GM12801 (cell line): Measurements from ENCODE around the gene CTDSP1.

Experiments used
- TF ChIP-seq, protein P1 (sequence below): IDR thresholded peaks from one replicate; pipeline ENCODE4 v1.5.1; 2011; ENCODE audit warnings: control low read depth; ENCODE audit not compliant: insufficient read length; ENCODE audit errors: extremely low read depth

The CTDSP1 gene

DNA sequence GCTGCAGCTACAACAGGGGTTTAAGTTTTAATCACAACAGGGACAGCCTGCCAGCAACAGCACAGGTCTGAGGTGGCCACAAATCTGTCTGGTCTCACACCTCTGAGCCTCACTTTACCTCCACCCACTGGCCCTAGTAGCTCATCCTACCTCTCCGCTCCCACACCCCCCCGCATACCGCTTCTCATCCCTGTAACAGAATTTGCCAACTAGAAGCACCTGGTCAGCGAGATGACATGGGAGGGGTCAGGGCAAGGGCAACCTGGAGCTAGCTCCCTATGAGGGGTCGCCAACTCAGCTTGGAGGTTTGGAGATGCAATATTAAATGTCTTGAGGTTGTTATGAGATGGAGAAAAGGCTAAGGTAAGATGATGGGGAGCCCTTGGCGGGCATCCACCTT, 35.5 kb upstream of the CTDSP1 start:
- TF ChIP-seq, protein P1, sequence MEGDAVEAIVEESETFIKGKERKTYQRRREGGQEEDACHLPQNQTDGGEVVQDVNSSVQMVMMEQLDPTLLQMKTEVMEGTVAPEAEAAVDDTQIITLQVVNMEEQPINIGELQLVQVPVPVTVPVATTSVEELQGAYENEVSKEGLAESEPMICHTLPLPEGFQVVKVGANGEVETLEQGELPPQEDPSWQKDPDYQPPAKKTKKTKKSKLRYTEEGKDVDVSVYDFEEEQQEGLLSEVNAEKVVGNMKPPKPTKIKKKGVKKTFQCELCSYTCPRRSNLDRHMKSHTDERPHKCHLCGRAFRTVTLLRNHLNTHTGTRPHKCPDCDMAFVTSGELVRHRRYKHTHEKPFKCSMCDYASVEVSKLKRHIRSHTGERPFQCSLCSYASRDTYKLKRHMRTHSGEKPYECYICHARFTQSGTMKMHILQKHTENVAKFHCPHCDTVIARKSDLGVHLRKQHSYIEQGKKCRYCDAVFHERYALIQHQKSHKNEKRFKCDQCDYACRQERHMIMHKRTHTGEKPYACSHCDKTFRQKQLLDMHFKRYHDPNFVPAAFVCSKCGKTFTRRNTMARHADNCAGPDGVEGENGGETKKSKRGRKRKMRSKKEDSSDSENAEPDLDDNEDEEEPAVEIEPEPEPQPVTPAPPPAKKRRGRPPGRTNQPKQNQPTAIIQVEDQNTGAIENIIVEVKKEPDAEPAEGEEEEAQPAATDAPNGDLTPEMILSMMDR = no peak

DNA sequence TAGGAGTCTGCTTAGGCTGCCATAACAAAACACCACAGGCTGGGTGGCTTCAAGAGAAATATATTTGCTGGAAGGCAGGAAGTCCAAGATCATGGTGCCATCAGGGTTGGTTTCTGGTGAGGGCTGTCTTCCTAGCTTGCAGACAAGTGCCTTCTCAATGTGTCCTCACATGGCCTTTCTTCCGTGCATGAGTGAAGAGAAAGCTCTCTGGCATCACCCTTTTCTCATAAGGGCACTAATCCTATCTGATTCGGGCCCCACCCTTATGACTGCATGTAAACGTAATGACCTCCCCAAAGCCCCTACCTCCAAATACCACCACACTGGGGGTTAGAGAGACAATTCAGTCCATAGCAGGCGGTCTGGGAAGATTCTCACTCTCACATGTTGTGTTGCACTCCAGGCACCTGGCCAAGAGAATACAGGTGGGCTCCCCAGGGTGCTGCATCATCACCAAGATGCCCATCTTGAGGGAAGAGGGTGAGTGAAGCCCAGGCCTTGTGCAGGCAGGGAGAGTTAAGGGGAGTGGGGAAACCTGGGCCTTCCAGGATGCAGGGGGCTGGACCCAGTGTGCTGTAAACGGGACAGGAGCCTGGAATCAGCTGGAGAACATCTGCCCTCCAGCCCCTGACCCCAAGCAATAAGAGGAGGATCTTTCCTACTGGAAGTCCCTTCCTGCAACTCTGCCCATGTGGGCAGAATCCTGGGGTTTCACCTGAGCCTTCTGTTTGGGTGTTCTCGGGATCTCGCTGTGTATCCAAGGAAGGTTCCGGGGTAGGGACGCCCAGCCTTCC, 32.9 kb upstream of the CTDSP1 start:
- TF ChIP-seq, protein P1 = no peak

DNA sequence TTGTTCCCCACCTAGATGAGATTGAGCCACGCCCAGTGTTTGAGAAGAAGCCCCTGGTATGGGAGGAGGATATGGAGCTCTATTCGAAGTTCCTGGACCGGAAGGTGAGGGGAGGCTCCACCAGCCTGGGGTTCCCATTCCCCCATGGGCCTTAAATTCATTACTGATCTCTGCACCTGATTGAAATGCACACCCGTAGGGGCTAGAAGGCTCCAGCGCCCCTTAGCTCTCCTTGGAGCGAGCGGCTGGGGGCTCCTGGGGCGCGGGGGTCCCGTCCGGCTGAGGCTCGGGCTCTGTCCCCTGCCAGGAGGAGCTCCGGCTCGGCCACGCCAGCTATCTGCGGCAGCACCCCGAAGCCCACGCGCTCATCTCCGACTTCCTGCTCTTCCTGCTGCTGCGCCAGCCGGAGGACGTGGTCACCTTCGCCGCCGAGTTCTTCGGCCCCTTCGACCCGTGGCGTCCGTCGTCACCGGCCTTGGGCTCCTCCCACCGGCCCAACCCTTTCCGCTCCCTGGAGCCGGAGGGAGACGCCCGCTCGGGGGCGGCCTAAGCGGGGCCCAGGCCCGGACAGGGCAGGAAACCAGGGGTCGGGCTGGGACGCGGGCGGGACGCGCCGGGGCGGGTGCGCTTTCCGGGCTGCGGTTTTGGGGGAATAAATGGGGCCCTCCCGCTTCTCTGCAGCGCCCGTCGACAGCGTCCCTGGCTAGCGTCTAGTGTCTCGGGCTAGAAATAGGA, 32.1 kb upstream of the CTDSP1 start:
- TF ChIP-seq, protein P1 = no peak

DNA sequence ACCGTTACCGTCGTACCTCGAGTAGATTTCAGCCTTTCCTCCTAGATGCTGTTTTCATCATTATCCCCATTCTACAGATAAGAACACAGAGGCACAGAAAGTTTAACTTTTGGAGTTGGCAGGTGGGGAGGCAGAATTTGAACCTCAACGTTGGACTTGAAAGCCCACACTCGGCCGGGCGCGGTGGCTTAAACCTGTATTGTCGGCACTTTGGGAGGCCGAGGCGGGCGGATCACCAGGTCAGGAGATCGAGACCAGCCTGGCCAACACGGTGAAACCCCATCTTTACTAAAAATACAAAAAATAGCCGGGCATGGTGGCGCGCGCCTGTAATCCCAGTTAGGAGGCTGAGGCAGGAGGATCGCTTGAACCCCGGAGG, 31.5 kb upstream of the CTDSP1 start:
- TF ChIP-seq, protein P1 = no peak

DNA sequence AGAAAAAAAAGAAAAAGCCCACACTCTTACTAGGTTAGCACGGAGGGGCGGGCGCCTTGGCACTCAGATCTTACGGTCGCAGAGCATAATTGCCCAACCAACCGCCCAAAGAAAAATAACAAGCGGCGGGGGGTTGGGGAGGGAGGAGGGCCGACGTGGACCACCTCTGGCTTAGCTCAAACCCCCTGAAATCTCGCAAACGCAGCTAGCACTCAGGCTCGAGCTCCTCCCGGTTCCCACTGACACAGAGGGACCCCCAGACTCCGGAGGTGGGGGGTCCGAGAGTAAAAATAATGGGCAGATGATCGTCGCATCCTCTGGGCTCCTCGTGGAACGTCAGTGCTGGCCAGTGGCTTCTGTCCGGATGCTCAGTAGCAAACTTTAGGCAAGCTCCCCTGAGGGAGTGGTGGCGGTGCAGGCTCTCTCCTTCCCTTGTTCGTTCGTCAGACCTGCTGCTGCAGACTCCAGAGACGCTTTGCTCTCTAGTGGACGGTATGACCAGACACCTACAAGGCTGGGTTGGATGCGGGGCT, 31.0 kb upstream of the CTDSP1 start:
- TF ChIP-seq, protein P1 = no peak

DNA sequence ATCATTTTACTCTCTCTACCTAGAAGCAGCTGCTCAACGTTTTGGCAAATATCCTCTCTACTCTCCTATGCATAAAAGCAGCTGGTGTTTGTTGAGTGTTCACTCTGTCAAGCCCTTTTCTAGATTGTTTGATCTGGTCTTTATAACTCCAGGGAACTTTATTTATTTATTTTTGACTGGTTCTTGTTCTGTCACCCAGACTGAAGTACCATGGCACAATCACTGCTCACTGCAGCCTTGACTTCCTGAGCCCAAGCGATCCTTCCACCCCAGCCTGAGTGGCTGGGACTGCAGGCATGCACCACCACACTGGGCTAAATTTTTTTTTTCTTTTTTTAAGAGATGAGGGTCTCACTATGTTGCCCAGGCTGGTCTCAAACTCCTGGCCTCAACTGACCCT, 30.3 kb upstream of the CTDSP1 start:
- TF ChIP-seq, protein P1 = no peak

DNA sequence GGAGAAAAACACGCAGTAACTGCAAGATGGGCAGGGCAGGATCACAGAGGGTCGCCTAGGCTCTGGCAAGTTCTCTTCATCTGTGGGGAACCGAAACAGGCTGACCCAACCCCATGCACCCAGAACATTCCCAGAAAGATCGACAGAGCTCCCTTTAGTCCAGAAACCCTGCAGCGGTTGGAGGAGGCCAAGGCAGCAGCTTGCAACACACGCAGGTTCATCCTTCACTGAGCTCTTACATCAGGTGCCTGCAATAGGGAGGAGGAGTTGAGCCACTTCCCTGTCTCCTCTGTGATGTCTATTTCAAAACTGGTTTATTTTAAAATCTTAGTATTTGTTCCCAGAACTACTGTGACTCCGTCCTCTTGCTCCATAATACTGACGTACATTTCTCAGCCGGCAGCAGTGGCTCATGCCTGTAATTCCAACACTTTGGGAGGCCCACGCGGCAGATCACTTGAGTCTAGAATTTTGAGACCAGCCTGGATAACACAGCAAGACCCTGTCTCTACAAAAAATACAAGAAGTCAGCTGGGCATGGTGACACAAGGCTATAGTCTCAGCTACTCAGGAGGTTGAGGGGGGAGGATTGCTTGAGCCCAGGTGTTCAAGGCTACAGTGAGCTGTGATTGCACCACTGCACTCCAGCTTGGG, 29.1 kb upstream of the CTDSP1 start:
- TF ChIP-seq, protein P1 = no peak
